ENCODE measurements around the gene USP7. TPM values are rescaled to one million over a fixed set of nuclear protein-coding genes. Genes with fewer than 3 reads are reported as not detected.
"Not testable (repeated sequence)": the region's sequence is repeated elsewhere in the genome, so short reads cannot be mapped to it uniquely, and the experiment has no call there.

The USP7 gene
- total RNA-seq, 2 experiments from 2014 or later = 155 to 163 TPM

DNA sequence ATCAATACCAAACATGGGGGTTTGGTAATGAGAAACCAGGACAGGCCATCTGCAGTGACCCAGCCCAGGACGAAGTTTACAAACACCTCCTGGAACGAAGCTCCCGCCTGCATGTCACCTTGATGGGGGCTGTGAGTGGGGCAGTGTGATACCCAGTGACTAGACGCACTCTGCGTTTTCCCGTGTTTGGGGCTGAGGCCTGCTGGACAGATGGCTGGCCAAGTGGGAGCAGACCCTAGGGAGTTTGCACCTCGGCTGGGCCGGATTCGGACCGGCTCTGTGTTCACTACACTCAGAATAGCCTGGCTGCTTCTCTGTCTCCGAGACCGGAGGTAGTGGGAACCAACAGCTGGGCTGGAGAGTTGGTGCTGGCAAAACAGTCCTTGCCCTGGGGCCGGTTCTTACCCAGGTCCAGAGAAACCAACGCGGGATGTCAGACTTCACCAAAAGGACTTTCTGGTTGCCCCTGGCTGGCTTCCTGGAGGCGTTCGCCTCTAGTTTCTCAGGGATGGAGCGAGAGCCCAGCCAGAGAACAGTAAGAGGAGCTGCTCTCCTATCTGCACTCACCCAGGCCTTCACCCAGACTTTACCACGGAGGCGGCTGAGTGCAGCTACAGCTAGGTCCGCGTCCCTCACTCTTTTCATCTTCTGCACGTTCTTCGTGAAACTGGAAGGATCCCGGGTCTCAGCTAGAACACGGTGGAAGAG, 115.3 kb downstream of the USP7 start:
- no peak overlapping the region for H3K27ac Mint-ChIP-seq
- ATAC-seq (no peak), DNase-seq (no peak)
- H3K27me3 Mint-ChIP-seq = no peaks in the 10 kb centered on the region
- ChIA-PET CTCF (no interaction called here), POLR2A (interaction anchor here (9.0 kb wide), 1 partner anchor 18 kb away, joined by 99 read pairs; the partner anchor contains the start of gene CARHSP1)
- peaks cover 12% of the 10 kb centered on the region for H3K4me1 Mint-ChIP-seq (ENCODE audit: low read depth)
- no peaks in the 10 kb centered on the region for H3K9me3 Mint-ChIP-seq
- H3K4me3 Mint-ChIP-seq = no peak overlapping the region
- no peak for TF ChIP-seq CTCF (IDR thresholded peaks at IDR 0.05)
- peaks cover 39% of the 10 kb centered on the region for H3K36me3 Mint-ChIP-seq (ENCODE audit: low read depth)
- intact Hi-C loops (cut with micrococcal nuclease) = no loop called here

- CTCF ChIA-PET = no interaction called here
- peaks cover 33% of the 10 kb centered on the region for H3K36me3 Mint-ChIP-seq (ENCODE audit: low read depth)
Observed at GRCh38 chr16:8847623-8848022, 116.1 kb downstream of the USP7 start.

GRCh38 chr16:8847145-8847544, 116.6 kb downstream of the USP7 start:
- Mint-ChIP-seq H3K36me3 (ENCODE audit: low read depth) (peaks cover 33% of the 10 kb centered on the region), H3K9me3 (no peaks in the 10 kb centered on the region), H3K27me3 (no peaks in the 10 kb centered on the region), H3K4me3 (no peak overlapping the region), H3K27ac (no peak overlapping the region), H3K4me1 (ENCODE audit: low read depth) (peaks cover 8% of the 10 kb centered on the region)
- intact Hi-C loops (cut with micrococcal nuclease) = no loop called here
- no peak for TF ChIP-seq CTCF (IDR thresholded peaks at IDR 0.05)
- no peak for DNase-seq
- no peak for ATAC-seq
- CTCF ChIA-PET = no interaction called here
- POLR2A ChIA-PET = interaction anchor here (0.6 to 1.1 kb wide), 3 partner anchors 18 to 1920 kb away, joined by 3 read pairs; no protein-coding TSS in a partner anchor

More at GRCh38 chr16:8847623-8848022, 116.1 kb downstream of the USP7 start:
- no peak overlapping the region for H3K27ac Mint-ChIP-seq
- H3K9me3 Mint-ChIP-seq = no peaks in the 10 kb centered on the region
- H3K27me3 Mint-ChIP-seq = no peaks in the 10 kb centered on the region
- H3K4me3 Mint-ChIP-seq = no peak overlapping the region
- intact Hi-C loops (cut with micrococcal nuclease) = no loop called here
- peaks cover 9% of the 10 kb centered on the region for H3K4me1 Mint-ChIP-seq (ENCODE audit: low read depth)
- ATAC-seq (no peak), DNase-seq (no peak)
- TF ChIP-seq CTCF (IDR thresholded peaks at IDR 0.05) = no peak
- POLR2A ChIA-PET = no interaction called here

- DNase-seq = no peak
- Mint-ChIP-seq H3K4me3 (no peak overlapping the region), H3K27ac (no peak overlapping the region), H3K4me1 (ENCODE audit: low read depth) (peaks cover 8% of the 10 kb centered on the region), H3K36me3 (ENCODE audit: low read depth) (peaks cover 30% of the 10 kb centered on the region), H3K9me3 (no peaks in the 10 kb centered on the region), H3K27me3 (no peaks in the 10 kb centered on the region)
- TF ChIP-seq CTCF (IDR thresholded peaks at IDR 0.05) = no peak
- CTCF ChIA-PET = no interaction called here
- no peak for ATAC-seq
- intact Hi-C loops (cut with micrococcal nuclease) = no loop called here
- POLR2A ChIA-PET = interaction anchor here (0.6 to 1.1 kb wide), 3 partner anchors 18 to 1921 kb away, joined by 3 read pairs; no protein-coding TSS in a partner anchor
Observed at GRCh38 chr16:8846401-8846932, 117.2 kb downstream of the USP7 start.

DNA sequence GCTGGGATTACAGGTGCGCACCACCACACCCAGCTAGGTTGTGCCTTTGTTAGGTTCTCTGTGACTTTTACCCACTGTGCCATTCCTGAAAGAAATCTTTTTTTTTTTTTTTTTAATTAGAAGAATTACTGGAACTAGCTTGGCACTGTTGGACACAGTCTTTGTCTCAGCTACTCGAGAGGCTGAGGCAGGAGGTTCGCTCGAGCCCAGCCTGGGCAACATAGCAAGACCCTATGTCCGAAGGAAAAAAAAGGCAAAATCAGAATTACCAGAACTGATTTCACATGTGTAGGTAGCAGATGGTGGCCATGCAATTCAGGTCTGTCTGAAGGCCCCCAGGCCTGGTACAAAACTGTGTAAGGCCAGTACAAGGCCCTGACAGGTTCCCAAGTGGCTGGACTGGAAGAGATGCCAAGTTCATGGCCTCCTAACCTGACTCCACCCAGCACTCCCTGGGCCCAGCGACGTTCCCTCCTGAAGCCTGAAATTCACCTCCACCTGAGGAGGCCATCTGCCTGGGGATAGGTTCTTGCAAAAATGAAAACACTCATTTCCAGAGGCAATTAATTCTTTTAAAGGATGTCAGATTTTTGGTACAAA, 117.9 kb downstream of the USP7 start:
- ATAC-seq (no peak), DNase-seq (no peak)
- POLR2A ChIA-PET = no interaction called here
- intact Hi-C loops (cut with micrococcal nuclease) = no loop called here
- CTCF ChIA-PET = no interaction called here
- Mint-ChIP-seq H3K27ac (no peak overlapping the region), H3K9me3 (no peaks in the 10 kb centered on the region), H3K36me3 (ENCODE audit: low read depth) (peaks cover 25% of the 10 kb centered on the region), H3K4me1 (ENCODE audit: low read depth) (peaks cover 8% of the 10 kb centered on the region), H3K4me3 (no peak overlapping the region), H3K27me3 (no peaks in the 10 kb centered on the region)
- TF ChIP-seq CTCF (IDR thresholded peaks at IDR 0.05) = no peak

DNA sequence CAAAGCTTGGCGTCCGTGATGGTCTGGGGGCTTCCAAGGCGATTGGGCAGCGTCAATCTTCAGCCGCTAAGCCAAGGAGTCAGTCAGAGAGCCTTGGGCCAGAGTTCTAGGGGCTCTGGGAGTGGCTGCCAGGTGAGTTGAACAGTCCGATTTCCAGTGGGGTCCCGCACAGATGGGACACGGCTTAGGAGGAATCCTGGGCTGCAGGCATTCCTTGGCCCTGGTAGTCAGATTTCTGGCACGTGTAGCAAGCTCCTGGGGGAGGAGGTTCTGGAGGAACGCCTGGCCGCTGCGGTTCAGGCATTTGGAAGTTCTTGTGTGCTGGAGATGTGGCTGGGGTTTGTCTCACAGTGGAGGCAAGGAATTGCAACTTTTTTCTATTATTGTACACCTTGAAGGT, 120.4 kb downstream of the USP7 start:
- intact Hi-C loops (cut with micrococcal nuclease); CTCF ChIA-PET; H3K27me3 Mint-ChIP-seq; DNase-seq; ATAC-seq; POLR2A ChIA-PET; H3K9me3 Mint-ChIP-seq; H3K27ac Mint-ChIP-seq; H3K4me3 Mint-ChIP-seq; H3K4me1 Mint-ChIP-seq (ENCODE audit: low read depth); H3K36me3 Mint-ChIP-seq (ENCODE audit: low read depth): not testable (repeated sequence)

All from activated CD8-positive, alpha-beta T cell treated with anti-CD3 and anti-CD28 coated beads for 36 hours (primary cell).